WTC11 (cell line): ENCODE results near the gene CDIPT. TPM values are rescaled to one million over a fixed set of nuclear protein-coding genes. Genes with fewer than 3 reads are reported as not detected.
A peak's percentile ranks its signal among the peaks of the same experiment; 100 is the strongest.

Experiments
- ATAC-seq: fragments of 200-7000 bp; cut with Tn5 transposase; 2 replicates; pipeline ENCODE4 v1.10.0; 2021; ENCODE audit warnings: mild to moderate bottlenecking, moderate library complexity
- CTCF ChIA-PET: fragments of 300-600 bp; sonication (Branson Sonifier 250); formaldehyde crosslinking; loops from one replicate; lab custom pipeline; 2021; ENCODE audit warnings: antibody characterized with exemption; lab: Charles Lee
- POLR2A ChIA-PET: fragments of 350-600 bp; sonication (Branson Sonifier 250); formaldehyde crosslinking; loops from one replicate; lab custom pipeline; 2021; ENCODE audit warnings: antibody characterized with exemption; lab: Charles Lee
- DNase-seq: peaks from one replicate; pipeline ENCODE4 v3.0.0; 2021; ENCODE audit warnings: low spot score
- H3K27ac Mint-ChIP-seq: 2 replicates; pipeline ENCODE4 v1.8.0; 2021; ENCODE audit warnings: mixed read lengths
- H3K27me3 Mint-ChIP-seq: 2 replicates; pipeline ENCODE4 v1.8.0; 2021; ENCODE audit warnings: low read depth, mild to moderate bottlenecking, moderate library complexity, mixed read lengths
- H3K36me3 Mint-ChIP-seq: 2 replicates; pipeline ENCODE4 v1.8.0; 2021; ENCODE audit warnings: mixed read lengths
- H3K4me1 Mint-ChIP-seq: 2 replicates; pipeline ENCODE4 v1.8.0; 2022; ENCODE audit warnings: mixed read lengths
- H3K4me3 Mint-ChIP-seq: 2 replicates; pipeline ENCODE4 v1.8.0; 2021; ENCODE audit warnings: mild to moderate bottlenecking, moderate library complexity, mixed read lengths
- H3K9me3 Mint-ChIP-seq: 2 replicates; pipeline ENCODE4 v1.8.0; 2021; ENCODE audit warnings: mixed read lengths
- AR ChIP-seq: fragments of 250-450 bp; sonication (Bioruptor Pico); IDR thresholded peaks from 2 replicates; pipeline ENCODE4 v1.9.0; 2021; ENCODE audit warnings: mild to moderate bottlenecking
- ATF3 ChIP-seq: sonication (generic); formaldehyde crosslinking; conservative IDR thresholded peaks from 2 replicates; pipeline ENCODE4 v1.8.1; 2022; ENCODE audit warnings: mild to moderate bottlenecking, missing genetic modification reagents
- CREB1 ChIP-seq: sonication (generic); formaldehyde crosslinking; IDR thresholded peaks from 2 replicates; pipeline ENCODE4 v1.8.0; 2023; ENCODE audit warnings: mild to moderate bottlenecking, missing genetic modification reagents
- E2F1 ChIP-seq: sonication (generic); formaldehyde crosslinking; IDR thresholded peaks from 2 replicates; pipeline ENCODE4 v1.8.0; 2022; ENCODE audit warnings: mild to moderate bottlenecking, missing genetic modification reagents
- E2F4 ChIP-seq: sonication (generic); formaldehyde crosslinking; IDR thresholded peaks from 2 replicates; pipeline ENCODE4 v1.8.1; 2022; ENCODE audit warnings: low read depth, mild to moderate bottlenecking, moderate library complexity, missing genetic modification reagents, borderline replicate concordance
- EMX1 ChIP-seq: fragments of 250-450 bp; sonication (Bioruptor Pico); IDR thresholded peaks from 2 replicates; pipeline ENCODE4 v1.8.0; 2021; ENCODE audit warnings: mild to moderate bottlenecking
- GABPB1 ChIP-seq: sonication (generic); formaldehyde crosslinking; IDR thresholded peaks from 2 replicates; pipeline ENCODE4 v1.8.1; 2023; ENCODE audit warnings: mild to moderate bottlenecking, missing genetic modification reagents
- HMGA2 ChIP-seq: fragments of 250-450 bp; sonication (Bioruptor Pico); IDR thresholded peaks from 2 replicates; pipeline ENCODE4 v1.4.0; 2021; ENCODE audit warnings: mild to moderate bottlenecking, moderate library complexity
- MLX ChIP-seq: sonication (generic); formaldehyde crosslinking; IDR thresholded peaks from 2 replicates; pipeline ENCODE4 v1.8.1; 2023; ENCODE audit warnings: mild to moderate bottlenecking, missing genetic modification reagents, moderate library complexity
- NFATC4 ChIP-seq: fragments of 250-450 bp; sonication (Bioruptor Pico); IDR thresholded peaks from 2 replicates; pipeline ENCODE4 v1.9.0; 2021; ENCODE audit warnings: mild to moderate bottlenecking
- NFE2L1 ChIP-seq: sonication (generic); formaldehyde crosslinking; IDR thresholded peaks from 2 replicates; pipeline ENCODE4 v1.8.1; 2023; ENCODE audit warnings: missing genetic modification reagents
- NR1H2 ChIP-seq: sonication (generic); formaldehyde crosslinking; IDR thresholded peaks from 2 replicates; pipeline ENCODE4 v1.9.0; 2021; ENCODE audit warnings: mild to moderate bottlenecking, moderate library complexity, missing genetic modification reagents
- OVOL2 ChIP-seq: fragments of 250-450 bp; sonication (Bioruptor Pico); IDR thresholded peaks from 2 replicates; pipeline ENCODE4 v1.9.0; 2021; ENCODE audit warnings: mild to moderate bottlenecking, borderline replicate concordance
- PRDM15 ChIP-seq: sonication (generic); formaldehyde crosslinking; IDR thresholded peaks from 2 replicates; pipeline ENCODE4 v1.8.0; 2022; ENCODE audit warnings: missing genetic modification reagents
- RORB ChIP-seq: fragments of 250-450 bp; sonication (Bioruptor Pico); IDR thresholded peaks from 2 replicates; pipeline ENCODE4 v1.9.0; 2021; ENCODE audit warnings: mild to moderate bottlenecking
- SMAD3 ChIP-seq: sonication (generic); formaldehyde crosslinking; IDR thresholded peaks from 2 replicates; pipeline ENCODE4 v1.8.0; 2022; ENCODE audit warnings: missing genetic modification reagents, mild to moderate bottlenecking, borderline replicate concordance
- SOX15 ChIP-seq: fragments of 250-450 bp; sonication (Bioruptor Pico); IDR thresholded peaks from 2 replicates; pipeline ENCODE4 v1.9.0; 2021; ENCODE audit warnings: mild to moderate bottlenecking
- TCF7 ChIP-seq: sonication (generic); formaldehyde crosslinking; IDR thresholded peaks from 2 replicates; pipeline ENCODE4 v1.8.0; 2022; ENCODE audit warnings: mild to moderate bottlenecking, low read depth, missing genetic modification reagents, moderate library complexity
- USF2 ChIP-seq: sonication (generic); formaldehyde crosslinking; IDR thresholded peaks from 2 replicates; pipeline ENCODE4 v1.8.1; 2023; ENCODE audit warnings: mild to moderate bottlenecking, missing genetic modification reagents, moderate library complexity
- ZNF425 ChIP-seq: fragments of 250-450 bp; sonication (Bioruptor Pico); conservative IDR thresholded peaks from 2 replicates; pipeline ENCODE4 v1.9.0; 2021; ENCODE audit warnings: mild to moderate bottlenecking
- total RNA-seq: library from RNA; stranded (reverse); gene quantifications from 3 replicates; pipeline ENCODE4 v1.2.3, GENCODE V29; 2021

Gene CDIPT
- total RNA-seq, 1 experiment from 2014 or later = 71.7 TPM

- TF ChIP-seq EMX1 (CRISPR knock-in tag) (no peak), MLX (CRISPR knock-in tag) (no peak), E2F4 (no peak), PRDM15 (CRISPR knock-in tag) (no peak), AR (CRISPR knock-in tag) (no peak), USF2 (CRISPR knock-in tag) (no peak), NR1H2 (no peak), TCF7 (CRISPR knock-in tag) (no peak)
- TF ChIP-seq, all 79 proteins: peak for 0
- Mint-ChIP-seq H3K4me3 (no peak overlapping the region), H3K4me1 (no peaks in the 10 kb centered on the region), H3K9me3 (no peaks in the 10 kb centered on the region), H3K27me3 (no peaks in the 10 kb centered on the region; the same call in 1 of the 2 replicates), H3K36me3 (no peaks in the 10 kb centered on the region), H3K27ac (no peak overlapping the region)
- ATAC-seq (peak; percentile 43), DNase-seq (no peak)
- ChIA-PET CTCF (interaction anchor here (1.6 kb wide), 1 partner anchor 12 kb away, joined by 7 read pairs; no protein-coding TSS in a partner anchor), POLR2A (no interaction called here)
Measured at GRCh38 chr16:29836623-29837022, 26.4 kb downstream of the CDIPT start.

- CTCF ChIA-PET = interaction anchor here (2.0 kb wide), 1 partner anchor 12 kb away, joined by 13 read pairs; no protein-coding TSS in a partner anchor
- H3K4me1 Mint-ChIP-seq = no peaks in the 10 kb centered on the region
- no peaks in the 10 kb centered on the region; the same call in 1 of the 2 replicates for H3K27me3 Mint-ChIP-seq
- POLR2A ChIA-PET = no interaction called here
- ATAC-seq (no peak), DNase-seq (no peak)
- H3K9me3 Mint-ChIP-seq = no peaks in the 10 kb centered on the region
- no peaks in the 10 kb centered on the region for H3K36me3 Mint-ChIP-seq
- H3K4me3 Mint-ChIP-seq = no peak overlapping the region
- no peak overlapping the region for H3K27ac Mint-ChIP-seq
- TF ChIP-seq HMGA2 (CRISPR knock-in tag) = no peak
- no peak for TF ChIP-seq ZNF425 (CRISPR knock-in tag)
- TF ChIP-seq E2F4 = no peak
- no peak for TF ChIP-seq NFE2L1 (CRISPR knock-in tag)
- TF ChIP-seq GABPB1 = no peak
- no peak for TF ChIP-seq SMAD3 (CRISPR knock-in tag)
- no peak for TF ChIP-seq RORB
- no peak for TF ChIP-seq NFATC4
- no peak for TF ChIP-seq SOX15
- no peak for TF ChIP-seq OVOL2 (CRISPR knock-in tag)
- no peak for TF ChIP-seq E2F1 (CRISPR knock-in tag)
- TF ChIP-seq CREB1 (CRISPR knock-in tag) = no peak
- TF ChIP-seq ATF3 (CRISPR knock-in tag) = no peak
Measured at GRCh38 chr16:29835926-29836325, 27.1 kb downstream of the CDIPT start.
